Nasal cavity respiratory epithelium epithelial cell of viscerocranial mucosa (primary cell): ENCODE data around the gene DNAJC3. TPM values are rescaled to one million over a fixed set of nuclear protein-coding genes. Genes with fewer than 3 reads are reported as not detected.

Experiments used
- total RNA-seq: library from RNA; depleted of rRNA; stranded (reverse); fragments of >200 nt; gene quantifications from 2 replicates; pipeline ENCODE4 v1.2.3, GENCODE V29; 2014

DNAJC3 gene, protein sequence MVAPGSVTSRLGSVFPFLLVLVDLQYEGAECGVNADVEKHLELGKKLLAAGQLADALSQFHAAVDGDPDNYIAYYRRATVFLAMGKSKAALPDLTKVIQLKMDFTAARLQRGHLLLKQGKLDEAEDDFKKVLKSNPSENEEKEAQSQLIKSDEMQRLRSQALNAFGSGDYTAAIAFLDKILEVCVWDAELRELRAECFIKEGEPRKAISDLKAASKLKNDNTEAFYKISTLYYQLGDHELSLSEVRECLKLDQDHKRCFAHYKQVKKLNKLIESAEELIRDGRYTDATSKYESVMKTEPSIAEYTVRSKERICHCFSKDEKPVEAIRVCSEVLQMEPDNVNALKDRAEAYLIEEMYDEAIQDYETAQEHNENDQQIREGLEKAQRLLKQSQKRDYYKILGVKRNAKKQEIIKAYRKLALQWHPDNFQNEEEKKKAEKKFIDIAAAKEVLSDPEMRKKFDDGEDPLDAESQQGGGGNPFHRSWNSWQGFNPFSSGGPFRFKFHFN
- 69.1 and 127 TPM in 2 replicates for total RNA-seq

GRCh38 chr13:95676762-95677563 is at the start of gene DNAJC3:
Gene DNAJC3, plus strand, starts transcription at chr13:95677139. Its CDS starts 117 bp downstream, at chr13:95677256.

GRCh38 chr13:95644601-95645052 is 32.3 kb upstream of the DNAJC3 start, which contains the start of gene DZIP1:
Gene DZIP1, minus strand, starts transcription at chr13:95644706. Its CDS starts 2,677 bp downstream, at chr13:95642029.

Other genes starting within 250 kb of the DNAJC3 start
- gene CLDN10, start 124.4 kb upstream of the DNAJC3 start, total RNA-seq, result 4.2 TPM in 1 of 2 replicates, not detected in the other
- 4.8 and 6.5 TPM in 2 replicates for gene DZIP1, start 32.4 kb upstream of the DNAJC3 start, total RNA-seq